Anterior cingulate cortex (tissue), 58 donors: ENCODE data around the gene KCNK13.
"Not testable (repeated sequence)": the region's sequence is repeated elsewhere in the genome, so short reads cannot be mapped to it uniquely, and the experiment has no call there.

Experiments
- DNase-seq, 58 donors: peaks; one replicate each; lab custom pipeline; 2025; lab: John Stamatoyannopoulos, UW

KCNK13 gene

DNA sequence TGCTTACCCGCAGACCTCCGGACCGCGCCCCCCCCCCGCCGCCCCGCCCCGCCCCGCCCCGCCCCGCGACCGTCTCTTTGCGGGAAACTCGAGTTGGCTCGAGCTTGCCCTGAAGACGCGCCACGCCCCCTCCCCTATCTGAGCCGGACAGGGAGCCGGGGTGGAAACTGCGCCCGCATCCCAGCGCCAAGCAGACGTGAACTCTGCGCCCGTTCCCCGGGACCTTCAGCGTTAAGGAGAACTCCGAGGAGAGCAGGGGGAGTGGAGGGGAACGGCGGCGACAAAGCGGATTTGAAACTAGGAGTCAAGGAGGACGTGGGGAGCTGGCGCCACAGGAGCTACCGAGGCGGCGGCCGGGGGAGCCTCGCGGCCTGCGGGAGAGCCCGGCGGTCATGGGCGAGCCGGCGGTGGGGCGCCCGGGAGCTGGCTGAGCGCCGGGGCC lies at the start of gene KCNK13:
KCNK13 (plus strand) TSS at position 310 of the 442 bp plus-strand sequence. CDS start 212 bp downstream, outside the sequence.
- peak in 1 of 58 donors; percentile 14 for DNase-seq

DNA sequence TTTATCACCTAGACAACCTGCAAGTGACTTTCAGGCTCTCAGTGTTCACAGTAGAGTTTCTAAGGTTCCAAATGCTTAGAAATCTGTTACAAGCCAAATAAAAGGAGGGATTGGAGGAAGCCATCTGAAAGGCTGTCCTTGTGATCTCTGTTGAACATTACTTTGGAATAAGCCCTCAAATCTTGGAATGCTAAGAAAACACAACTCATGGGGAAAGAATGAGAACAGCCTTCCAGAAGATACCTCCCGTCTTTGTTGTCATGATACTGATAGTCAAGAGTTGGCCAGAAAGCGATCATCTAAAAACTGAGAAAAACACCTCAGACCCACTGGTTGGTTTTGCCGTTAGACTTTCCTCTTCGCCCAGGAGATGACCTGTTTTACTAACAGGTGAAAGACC lies 44.4 kb upstream of the KCNK13 start:
- no peak for DNase-seq

DNA sequence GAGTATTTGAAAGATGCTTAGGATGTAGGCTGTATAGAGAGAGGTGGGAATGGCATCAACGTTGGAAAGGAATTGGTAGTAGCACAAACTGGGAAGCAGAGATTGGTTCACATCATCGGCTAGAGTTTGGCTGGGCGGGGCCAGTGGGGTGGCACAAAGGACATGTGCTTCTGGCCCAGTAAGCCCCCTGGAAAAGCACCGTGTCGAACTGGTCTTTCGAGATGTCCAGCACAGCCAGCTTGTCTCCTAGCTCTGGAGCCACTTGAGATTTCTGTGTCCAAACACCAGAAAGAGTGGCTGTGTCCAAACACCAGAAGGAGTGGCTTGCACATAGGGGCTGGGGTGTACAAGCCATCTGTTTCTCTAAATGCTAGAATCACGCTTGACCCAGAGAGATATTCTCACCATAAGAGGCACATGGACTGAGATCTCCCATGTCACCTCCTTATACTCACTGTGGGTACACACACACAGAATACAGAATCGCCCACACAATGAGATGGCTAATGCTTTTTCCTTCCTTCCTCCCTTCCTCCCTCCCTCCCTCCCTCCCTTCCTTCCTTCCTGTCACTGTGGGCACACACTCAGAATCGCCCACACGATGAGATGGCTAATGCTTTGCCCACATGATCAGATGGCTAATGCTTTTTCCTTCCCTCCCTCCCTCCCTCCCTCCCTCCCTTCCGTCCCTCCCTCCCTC lies 41.8 kb upstream of the KCNK13 start:
- DNase-seq, result peak in 4 of 58 donors; percentile 7 to 36 (median 30)

DNA sequence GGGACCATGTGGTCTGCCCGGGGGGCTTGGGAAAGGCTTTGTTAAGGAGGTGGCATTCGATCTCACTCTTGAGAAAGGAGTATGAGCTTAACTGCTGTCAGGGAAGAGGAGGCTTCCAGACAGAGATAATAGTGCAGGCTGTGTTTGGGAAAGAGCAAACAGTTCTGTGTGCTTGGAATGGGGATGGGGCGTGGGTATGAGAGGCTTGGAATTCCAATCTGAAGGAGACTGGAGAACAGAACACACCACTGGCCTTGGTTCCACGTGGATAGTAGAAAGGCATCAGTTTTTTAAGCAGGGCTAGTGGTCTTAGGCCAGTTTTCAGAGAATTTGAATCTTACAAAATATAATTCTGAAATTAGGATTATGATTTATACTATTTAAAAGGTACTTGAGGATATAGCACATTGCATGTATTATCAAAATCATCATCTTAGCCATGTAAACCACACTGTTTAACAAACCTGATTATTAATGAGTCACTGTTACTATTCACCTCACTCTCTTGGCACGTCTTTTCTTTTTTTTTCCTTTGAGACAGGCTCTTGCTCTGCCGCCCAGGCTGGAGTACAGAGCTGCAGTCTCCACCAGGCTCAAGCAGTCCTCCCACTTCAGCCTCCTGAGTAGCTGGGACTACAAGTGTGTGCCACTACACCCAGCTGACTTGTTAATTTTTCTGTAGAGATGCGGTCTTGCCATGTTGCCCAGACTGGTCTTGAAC lies 38.5 kb upstream of the KCNK13 start:
- no peak for DNase-seq

DNA sequence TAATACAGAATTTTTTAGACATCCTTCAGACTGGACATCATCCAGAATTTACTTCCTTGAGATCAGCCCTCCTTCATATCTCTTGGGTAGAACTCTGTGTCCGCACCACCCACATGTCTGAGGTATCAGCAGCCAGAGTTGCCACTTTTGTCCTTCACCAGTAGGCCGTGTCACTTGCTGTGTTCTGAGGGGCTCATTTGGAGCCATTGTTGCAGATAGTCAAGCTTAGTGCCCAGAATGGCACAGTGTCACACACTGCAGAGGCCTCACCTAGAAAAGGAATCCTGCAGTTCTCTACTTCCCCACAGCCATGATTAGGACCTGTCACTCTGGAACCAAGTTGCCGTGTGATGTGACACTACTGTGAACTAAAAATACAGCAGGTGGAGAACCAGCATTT lies 36.9 kb upstream of the KCNK13 start:
- DNase-seq, result no peak

DNA sequence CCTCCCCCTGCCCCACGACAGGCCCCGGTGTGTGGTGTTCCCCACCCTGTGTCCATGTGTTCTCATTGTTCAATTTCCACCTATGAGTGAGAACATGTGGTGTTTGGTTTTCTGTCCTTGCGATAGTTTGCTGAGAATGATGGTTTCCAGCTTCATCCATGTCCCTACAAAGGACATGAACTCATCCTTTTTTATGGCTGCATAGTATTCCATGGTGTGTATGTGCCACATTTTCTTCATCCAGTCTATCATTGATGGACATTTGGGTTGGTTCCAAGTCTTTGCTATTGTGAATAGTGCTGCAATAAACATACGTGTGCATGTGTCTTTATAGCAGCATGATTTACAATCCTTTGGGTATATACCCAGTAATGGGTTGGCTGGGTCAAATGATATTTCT lies 35.2 kb upstream of the KCNK13 start:
- DNase-seq, result not testable (repeated sequence)

DNA sequence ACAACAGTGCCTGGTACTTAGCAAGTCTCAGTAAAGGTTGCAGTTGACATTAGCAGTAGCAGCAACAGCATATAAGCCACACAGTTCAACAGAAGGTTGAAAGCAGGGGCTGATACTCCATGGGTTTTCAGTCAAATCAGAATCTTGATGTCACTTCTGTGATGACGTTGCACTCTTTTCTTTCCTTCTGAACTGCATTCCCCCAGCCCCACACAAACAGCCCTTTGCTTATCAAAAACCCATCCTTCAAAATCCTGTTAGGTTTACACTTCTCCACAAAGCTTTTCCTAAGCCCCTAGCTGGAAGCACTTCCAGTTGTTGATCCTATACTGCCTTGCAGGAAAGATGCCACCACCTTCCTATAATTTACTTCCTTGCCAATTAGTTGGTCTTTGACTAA lies 34.0 kb upstream of the KCNK13 start:
- DNase-seq, result no peak

DNA sequence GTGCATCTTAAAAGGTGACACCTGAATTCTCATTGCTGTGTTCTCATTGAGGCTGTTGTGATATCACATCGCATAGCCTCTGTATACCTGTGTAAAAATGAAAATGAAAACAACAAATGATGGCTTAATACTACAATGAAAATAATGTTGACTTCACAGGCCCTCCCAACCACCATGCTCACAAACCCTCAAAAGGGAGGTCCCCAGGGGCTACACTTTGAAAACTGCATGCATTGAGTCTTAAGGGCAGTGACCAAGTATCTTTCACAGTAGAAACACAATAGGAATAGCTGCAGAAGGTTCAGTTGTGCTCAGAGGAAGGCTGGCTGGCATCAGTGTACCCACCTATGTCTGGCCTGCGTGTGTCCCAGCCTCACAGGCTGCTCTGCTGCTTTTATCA lies 27.6 kb upstream of the KCNK13 start:
- DNase-seq, result no peak

DNA sequence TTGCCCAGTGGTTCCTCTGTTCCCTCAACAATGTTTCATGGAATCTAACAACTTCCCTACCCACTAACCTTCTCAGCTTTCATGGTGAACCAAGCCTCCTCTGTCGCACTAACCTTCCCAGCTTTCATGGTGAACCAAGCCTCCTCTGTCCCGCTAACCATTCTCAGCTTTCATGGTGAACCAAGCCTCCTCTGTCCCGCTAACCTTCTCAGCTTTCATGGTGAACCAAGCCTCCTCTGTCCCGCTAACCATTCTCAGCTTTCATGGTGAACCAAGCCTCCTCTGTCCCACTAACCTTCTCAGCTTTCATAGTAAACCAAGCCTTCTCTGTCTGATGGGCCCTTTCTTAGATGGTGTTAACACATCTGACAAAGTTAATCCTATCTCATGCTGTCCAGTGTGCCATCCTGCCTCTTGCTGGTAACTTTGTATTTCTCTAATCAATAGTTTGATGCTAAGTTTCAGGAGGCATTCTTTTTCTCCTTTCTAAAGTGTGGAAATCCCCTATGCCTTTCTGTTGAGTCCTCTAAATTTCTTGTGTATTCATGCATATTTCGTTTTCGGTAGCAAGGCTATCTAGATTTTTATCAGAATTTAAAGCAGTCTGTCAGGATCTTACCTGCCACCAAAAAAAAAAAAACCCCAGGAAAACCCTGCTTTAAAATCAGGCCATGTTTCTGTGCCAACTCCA lies 26.8 kb upstream of the KCNK13 start:
- no peak for DNase-seq

DNA sequence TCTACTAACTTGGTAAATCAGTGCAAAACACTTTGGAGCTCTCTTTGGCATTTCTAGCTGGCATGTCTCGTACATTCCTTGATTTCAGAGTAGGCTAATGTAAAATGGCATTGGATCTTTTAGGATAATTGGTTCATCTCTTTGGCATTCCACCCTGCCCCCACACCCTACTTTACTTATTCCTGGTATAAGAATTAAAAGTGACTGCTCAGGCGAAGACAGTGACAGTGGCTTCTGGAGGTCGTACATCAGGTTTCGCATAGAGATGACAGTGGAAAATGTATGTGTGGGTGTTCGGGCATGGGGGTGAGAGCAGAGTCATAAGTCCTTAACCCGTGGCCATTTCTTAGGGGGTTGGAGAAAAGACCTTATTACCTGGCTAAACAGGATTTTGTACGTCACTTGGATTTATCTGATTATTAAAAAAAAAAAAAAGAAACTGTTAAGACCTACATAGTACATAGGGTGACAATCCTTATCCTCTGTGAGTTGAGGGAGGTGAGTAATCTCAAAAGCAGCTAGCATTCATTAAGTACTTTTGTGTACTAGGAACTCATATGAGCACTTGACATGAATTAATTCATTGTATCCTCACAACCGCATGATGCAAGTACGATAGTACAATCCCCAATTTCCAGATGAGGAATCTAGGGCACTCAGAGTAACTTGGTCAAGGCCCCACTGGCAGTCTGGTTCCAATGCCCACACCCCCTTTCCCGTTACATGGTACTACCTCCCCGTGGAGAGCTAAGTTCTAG lies 22.4 kb upstream of the KCNK13 start:
- no peak for DNase-seq

DNA sequence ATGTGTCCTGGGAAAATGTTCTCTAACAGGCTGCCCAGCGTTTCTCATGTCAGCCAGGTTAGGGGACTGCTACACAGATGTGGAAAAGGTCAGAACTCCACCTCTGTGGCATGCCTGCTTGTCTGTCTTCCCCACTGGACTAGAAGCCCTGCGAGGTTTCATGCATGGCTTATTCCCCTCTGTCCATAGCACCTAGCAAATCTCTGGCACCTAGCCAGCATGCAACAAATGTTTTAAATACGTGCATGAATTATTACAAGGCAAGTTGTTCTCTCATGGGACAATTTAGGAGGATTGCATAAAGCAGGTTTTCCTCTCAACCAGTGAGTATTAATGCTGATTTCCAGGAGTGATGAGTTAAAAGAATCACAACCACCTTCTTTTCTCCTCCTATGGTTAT lies 21.4 kb upstream of the KCNK13 start:
- no peak for DNase-seq

DNA sequence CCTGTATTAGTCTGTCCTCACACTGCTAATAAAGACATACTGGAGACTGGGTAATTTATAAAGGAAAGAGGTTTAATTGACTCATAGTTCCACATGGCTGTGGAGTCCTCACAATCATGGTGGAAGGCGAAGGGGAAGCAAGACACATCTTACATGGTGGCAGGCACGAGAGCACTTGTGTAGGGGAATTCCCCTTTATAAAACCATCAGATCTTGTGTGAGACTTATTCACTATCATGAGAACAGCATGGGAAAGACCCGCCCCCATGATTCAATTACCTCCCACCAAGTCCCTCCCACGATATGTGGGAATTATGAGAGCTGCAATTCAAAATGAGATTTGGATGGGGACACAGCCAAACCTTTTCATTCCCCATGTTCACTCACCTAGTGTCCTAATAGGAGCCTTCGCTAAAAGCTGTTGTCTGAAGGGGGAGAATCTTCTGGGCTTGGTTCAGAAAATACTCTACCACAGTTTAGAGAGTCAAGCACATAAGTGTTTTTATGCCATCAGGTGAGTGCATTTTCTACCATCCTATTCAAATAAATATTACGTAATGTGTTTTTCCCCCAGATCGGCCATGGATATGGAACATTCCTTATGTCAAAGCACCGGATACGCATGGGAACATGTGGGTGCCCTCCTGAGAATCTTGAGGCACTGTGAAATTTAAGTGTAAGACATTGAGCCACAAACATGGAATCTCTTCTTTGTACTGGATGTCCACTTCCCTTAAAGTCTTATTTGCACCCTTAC lies 19.1 kb upstream of the KCNK13 start:
- no peak for DNase-seq

DNA sequence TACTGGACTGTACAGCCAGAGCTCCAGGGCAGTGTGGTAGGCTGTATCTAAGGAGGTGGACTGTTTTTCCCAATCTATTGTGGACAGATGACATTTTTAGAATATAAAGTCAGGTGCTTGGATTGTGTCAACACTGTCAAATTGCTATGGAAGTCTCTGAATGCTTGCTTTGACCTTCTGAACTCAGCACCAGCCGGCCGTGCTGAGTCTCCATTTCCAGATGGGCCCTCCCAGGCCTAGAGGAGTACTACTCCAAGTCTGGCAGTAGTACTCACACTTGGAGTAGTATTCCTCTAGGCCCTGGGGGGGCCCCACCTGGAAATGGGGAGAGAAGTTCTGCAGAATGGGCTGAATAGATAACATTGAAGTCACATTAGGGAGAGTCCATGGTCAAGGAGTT lies 16.2 kb upstream of the KCNK13 start:
- DNase-seq, result no peak

DNA sequence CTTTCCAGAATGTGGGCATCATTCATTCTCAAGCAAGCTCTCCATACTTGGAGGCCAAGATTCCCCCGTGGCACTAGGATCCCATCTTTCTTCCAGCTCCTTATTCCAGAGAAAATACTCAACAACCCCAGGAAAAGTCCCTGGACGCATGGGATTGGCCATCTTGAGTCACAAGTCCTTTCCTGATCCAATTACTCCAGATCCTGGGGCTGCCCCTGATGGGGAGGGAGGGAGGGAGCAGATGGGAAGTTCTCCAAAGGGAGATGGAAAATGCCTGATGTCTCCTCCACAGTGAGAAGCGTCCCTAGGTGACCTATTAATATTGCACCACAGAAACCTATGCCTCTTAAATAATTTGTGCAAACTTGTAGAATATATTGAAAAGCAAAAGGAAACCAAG lies 12.4 kb upstream of the KCNK13 start:
- no peak for DNase-seq

DNA sequence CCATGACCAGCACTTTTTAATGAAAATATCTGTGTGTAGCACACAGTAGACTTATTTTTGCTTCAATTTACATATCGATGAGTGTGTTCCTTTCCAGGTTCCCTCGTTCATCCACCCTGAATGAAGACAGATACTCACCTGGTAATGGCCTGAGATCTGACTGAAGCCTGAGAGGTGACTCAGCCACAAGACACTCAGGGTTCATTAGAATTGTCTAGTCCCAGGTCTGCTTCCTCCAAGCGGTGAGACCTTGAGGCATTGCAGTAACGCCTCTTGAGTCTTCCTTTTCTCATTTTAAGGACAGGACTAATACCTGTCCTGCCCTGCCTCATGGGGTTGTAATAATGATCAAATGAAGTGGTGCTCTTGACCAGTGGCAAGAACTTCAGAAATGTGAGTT lies 11.5 kb upstream of the KCNK13 start:
- DNase-seq, result no peak

DNA sequence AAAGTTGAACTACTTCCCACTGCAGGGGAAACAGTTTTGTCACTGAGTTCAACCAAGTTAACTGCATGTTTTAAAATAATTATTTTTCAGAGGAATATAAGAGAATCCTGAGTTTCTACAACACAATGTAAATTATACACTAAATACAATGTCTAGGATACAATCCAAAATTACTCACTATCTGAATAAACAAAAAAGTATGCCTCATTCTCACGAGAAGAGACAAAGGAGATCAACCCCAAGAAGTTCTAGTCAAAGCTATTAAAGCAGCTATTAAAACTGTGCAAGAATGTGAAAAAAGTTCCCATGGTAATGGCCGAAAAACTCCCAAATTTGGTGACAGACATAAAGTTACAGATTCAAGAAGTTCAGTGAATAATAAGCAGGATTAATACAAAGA lies 8.8 kb upstream of the KCNK13 start:
- no peak for DNase-seq

DNA sequence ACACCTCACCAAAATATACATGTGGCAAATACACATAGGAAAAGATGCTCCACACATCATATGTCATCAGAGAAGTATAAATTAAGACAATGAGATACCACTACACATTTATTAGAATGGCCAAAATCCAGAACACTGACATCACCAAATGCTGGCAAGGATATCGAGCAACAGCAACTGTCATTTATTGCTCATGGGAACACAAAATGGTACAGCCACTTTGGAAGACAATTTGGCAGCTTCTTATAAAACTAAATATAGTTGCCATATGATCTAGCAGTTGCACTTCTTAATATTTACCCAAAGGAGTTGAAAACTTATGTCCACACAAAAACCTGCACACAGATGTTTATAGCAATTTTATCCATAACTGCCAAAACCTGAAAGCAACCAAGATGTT lies 7.0 kb upstream of the KCNK13 start:
- DNase-seq, result no peak

DNA sequence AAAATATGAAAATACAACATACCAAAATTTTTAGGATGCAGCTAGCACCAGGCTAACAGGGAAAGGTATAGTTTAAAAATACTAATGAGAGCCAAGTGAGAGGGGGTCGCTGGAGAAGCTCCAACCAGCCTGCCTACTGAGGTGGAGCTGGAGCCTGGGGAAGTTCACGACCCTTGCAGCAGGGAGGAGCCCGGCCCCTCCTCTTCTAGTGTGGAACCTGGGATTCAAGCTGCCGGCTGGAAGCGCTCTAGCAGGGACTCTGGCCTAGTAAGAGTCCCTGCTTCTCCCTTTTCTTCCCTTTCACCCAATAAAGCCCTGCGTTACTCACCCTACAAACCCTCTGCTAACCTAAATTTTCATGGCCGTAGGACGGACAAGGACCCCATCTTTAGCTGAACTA lies 5.0 kb upstream of the KCNK13 start:
- DNase-seq, result no peak

DNA sequence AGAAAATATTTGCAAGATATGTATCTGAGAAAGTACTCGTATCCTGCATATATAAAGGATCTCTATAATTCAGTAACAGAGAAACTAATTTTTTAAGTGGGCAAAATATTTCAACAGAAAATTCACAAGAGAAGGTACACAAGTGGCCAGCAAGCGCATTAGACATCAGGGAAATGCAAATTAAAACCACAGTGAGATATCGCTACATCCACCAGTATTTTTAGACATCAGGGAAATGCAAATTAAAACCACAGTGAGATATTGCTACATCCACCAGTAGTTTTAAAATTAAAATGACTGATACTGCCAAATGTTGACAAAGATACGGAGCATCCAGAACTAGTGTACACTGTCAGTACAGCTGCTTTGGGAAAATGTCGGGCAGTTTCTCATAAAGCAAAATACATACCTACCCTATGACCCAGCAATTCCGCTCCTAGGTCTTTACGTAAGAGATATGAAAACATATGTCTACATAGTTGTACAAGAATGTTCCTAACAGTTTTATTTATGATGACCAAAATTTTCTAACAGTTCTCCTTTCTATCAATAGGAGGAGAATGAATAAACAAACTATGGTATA lies 2.8 kb upstream of the KCNK13 start:
- DNase-seq, result no peak
